Measurements from ENCODE around the gene ZNF563. TPM values are rescaled to one million over a fixed set of nuclear protein-coding genes. Genes with fewer than 3 reads are reported as not detected.

Gene ZNF563
- total and polyA plus RNA-seq, 2 of the 8 experiments (the other 6 are each of a cell fraction or from before 2014, with no cell fraction given): 0.91 to 2.3 TPM

- peaks cover 0 to 6% of the 10 kb centered on the region in 2 experiments; a peak in 1 of 4 replicates for H3K9me3 ChIP-seq (ENCODE audit: insufficient read depth in 2 of 2, low read depth in 1 of 2, low read length in 1 of 2)
- no peak overlapping the region for H2AFZ ChIP-seq (ENCODE audit: low read length)
- H2BK12ac ChIP-seq (ENCODE audit: low read depth, low read length): no peak overlapping the region
- ChIA-PET CTCF (ENCODE audit: partially characterized antibody) (no interaction called here), POLR2A (ENCODE audit: partially characterized antibody) (no interaction called here)
- H3K27me3 ChIP-seq (replicated peaks in 1 of 4; ENCODE audit: control insufficient read depth in 3 of 4, extremely low read depth in 1 of 4, insufficient read depth in 3 of 4, low read length in 3 of 4): peaks cover 0 to under 1% (median 0%) of the 10 kb centered on the region in 4 experiments; a peak in 2 of 7 replicates
- no peaks in the 10 kb centered on the region; a peak in 1 of 8 replicates for H3K36me3 ChIP-seq (ENCODE audit: control insufficient read depth in 2 of 4, insufficient read depth in 4 of 4, low read length in 3 of 4)
- H3K23me2 ChIP-seq (ENCODE audit: low read depth, low read length): no peaks in the 10 kb centered on the region
- no peaks in the 10 kb centered on the region for H4K20me1 ChIP-seq (replicated peaks in 1 of 2; ENCODE audit: control insufficient read depth in 1 of 2, insufficient read depth in 2 of 2, low read length in 2 of 2)
- DNase-seq (ENCODE audit: low read depth in 1 of 2, low spot score in 2 of 2) (no peak), FAIRE-seq (no peak)
- no peak overlapping the region for H3K23ac ChIP-seq (ENCODE audit: insufficient read length)
- H3K4me3 ChIP-seq (ENCODE audit: extremely low read depth in 1 of 4, insufficient read depth in 2 of 4, low read depth in 3 of 4, low read length in 4 of 4): no peak overlapping the region
- peaks cover 3% of the 10 kb centered on the region; the same call in 1 of the 2 replicates for H3K79me1 ChIP-seq (ENCODE audit: low read depth, low read length)
- no peak overlapping the region for H2BK15ac ChIP-seq (ENCODE audit: low read length)
- H3K4me2 ChIP-seq (ENCODE audit: insufficient read depth in 1 of 2, low read depth in 2 of 2, low read length in 2 of 2): no peak overlapping the region
- WGBS, 2 experiments (ENCODE audit: extremely low coverage in 1 of 2, insufficient coverage in 1 of 2, insufficient read length in 1 of 2, insufficient replicate concordance in 2 of 2, low coverage in 1 of 2, low lambda C conversion rate in 2 of 2, missing lambda C conversion rate in 1 of 2): 94% methylated on average over 1 of the region's 1 CpG; no CpG with 5 or more reads in 1 of the 2 experiments
- no peak overlapping the region for H3K9ac ChIP-seq (replicated peaks in 1 of 4; ENCODE audit: extremely low read depth in 1 of 4, low read depth in 3 of 4, low read length in 3 of 4)
- H2BK5ac ChIP-seq (ENCODE audit: low read depth, low read length): no peak overlapping the region
- H4K5ac ChIP-seq (ENCODE audit: insufficient read length, low read depth, low read length): no peak overlapping the region
- no peak overlapping the region for H2AK5ac ChIP-seq (ENCODE audit: low read depth, low read length)
- H3K56ac ChIP-seq (replicated peaks; ENCODE audit: insufficient read length, low read depth, low read length): no peak overlapping the region
- H3K79me2 ChIP-seq (ENCODE audit: control insufficient read depth in 1 of 2, insufficient read depth in 2 of 2, low read length in 2 of 2): peaks cover 0 to 4% of the 10 kb centered on the region in 2 experiments; a peak in 2 of 4 replicates
- H3K14ac ChIP-seq (ENCODE audit: insufficient read length): no peak overlapping the region
- H3K4ac ChIP-seq (replicated peaks; ENCODE audit: insufficient read length, low read depth, low read length): no peak overlapping the region
- TF ChIP-seq SP4 (IDR thresholded peaks at IDR 0.05; ENCODE audit: low read length) (no peak), YY1 (IDR thresholded peaks at IDR 0.05; ENCODE audit: low read depth, low read length) (no peak), JUND (IDR thresholded peaks at IDR 0.05; ENCODE audit: low read length) (no peak), CEBPB (IDR thresholded peaks at IDR 0.05; ENCODE audit: low read depth, low read length) (no peak), ATF2 (IDR thresholded peaks at IDR 0.05; ENCODE audit: low read length) (no peak), TEAD4 (IDR thresholded peaks at IDR 0.05; ENCODE audit: low read depth, low read length) (no peak)
- H4K8ac ChIP-seq (ENCODE audit: extremely low read depth, insufficient read depth, low read length): no peak overlapping the region
- H2BK120ac ChIP-seq (replicated peaks; ENCODE audit: low read depth, low read length): no peak overlapping the region
- H2BK20ac ChIP-seq (ENCODE audit: low read length): no peak overlapping the region
- no peak overlapping the region for H4K91ac ChIP-seq (replicated peaks; ENCODE audit: insufficient read length, low read length)
- H3K4me1 ChIP-seq (replicated peaks in 1 of 4; ENCODE audit: control insufficient read depth in 3 of 4, insufficient read depth in 4 of 4, low read length in 3 of 4): no peaks in the 10 kb centered on the region
- no peak overlapping the region for H3K18ac ChIP-seq (ENCODE audit: extremely low read depth, low read length)
- no peak overlapping the region for H3K27ac ChIP-seq (ENCODE audit: low read depth, low read length)
Measured at GRCh38 chr19:12287958-12288500, 45.4 kb downstream of the ZNF563 start.
